Nephron progenitor cell (in vitro differentiated cells): ENCODE measurements around the gene ABCB11.

Experiments
- DNase-seq: peaks from one replicate; pipeline ENCODE4 v3.0.0; 2021
- H3K27ac Mint-ChIP-seq: 2 replicates; pipeline ENCODE4 v1.8.0; 2021; ENCODE audit warnings: mild to moderate bottlenecking, moderate library complexity, mixed read lengths
- H3K27me3 Mint-ChIP-seq: 2 replicates; pipeline ENCODE4 v1.8.0; 2021; ENCODE audit warnings: mild to moderate bottlenecking, low read depth, mixed read lengths; ENCODE audit not compliant: poor library complexity
- H3K36me3 Mint-ChIP-seq: 2 replicates; pipeline ENCODE4 v1.8.0; 2021; ENCODE audit warnings: low read depth, mixed read lengths
- H3K4me1 Mint-ChIP-seq: 2 replicates; pipeline ENCODE4 v1.8.0; 2021; ENCODE audit warnings: mixed read lengths
- H3K4me3 Mint-ChIP-seq: 2 replicates; pipeline ENCODE4 v1.8.0; 2021; ENCODE audit warnings: mild to moderate bottlenecking, moderate library complexity, mixed read lengths
- H3K9me3 Mint-ChIP-seq: 2 replicates; pipeline ENCODE4 v1.8.0; 2021; ENCODE audit warnings: mild to moderate bottlenecking, moderate library complexity, mixed read lengths
- CTCF ChIP-seq: fragments of 200-600 bp; sonication (generic); IDR thresholded peaks from 2 replicates; pipeline ENCODE4 v1.5.0; 2021; ENCODE audit warnings: antibody characterized with exemption

ABCB11 gene

GRCh38 chr2:168981651-168982050 is 49.5 kb downstream of the ABCB11 start:
- no peak for TF ChIP-seq CTCF
- H3K27me3 Mint-ChIP-seq = peaks cover 3% of the 10 kb centered on the region
- H3K9me3 Mint-ChIP-seq = no peaks in the 10 kb centered on the region
- H3K4me1 Mint-ChIP-seq = no peaks in the 10 kb centered on the region
- H3K4me3 Mint-ChIP-seq = no peak overlapping the region
- H3K27ac Mint-ChIP-seq = no peak overlapping the region
- no peak for DNase-seq
- no peaks in the 10 kb centered on the region for H3K36me3 Mint-ChIP-seq

GRCh38 chr2:168978461-168978861 is 52.7 kb downstream of the ABCB11 start:
- H3K4me1 Mint-ChIP-seq = no peaks in the 10 kb centered on the region
- H3K4me3 Mint-ChIP-seq = no peak overlapping the region
- H3K9me3 Mint-ChIP-seq = no peaks in the 10 kb centered on the region
- TF ChIP-seq CTCF = no peak
- no peaks in the 10 kb centered on the region for H3K36me3 Mint-ChIP-seq
- no peak for DNase-seq
- no peaks in the 10 kb centered on the region for H3K27me3 Mint-ChIP-seq
- no peak overlapping the region for H3K27ac Mint-ChIP-seq

- DNase-seq = no peak
- H3K9me3 Mint-ChIP-seq = no peaks in the 10 kb centered on the region
- H3K4me3 Mint-ChIP-seq = no peak overlapping the region
- no peak for TF ChIP-seq CTCF
- H3K36me3 Mint-ChIP-seq = no peaks in the 10 kb centered on the region
- H3K27ac Mint-ChIP-seq = no peak overlapping the region
- no peaks in the 10 kb centered on the region for H3K4me1 Mint-ChIP-seq
- H3K27me3 Mint-ChIP-seq = no peaks in the 10 kb centered on the region
These were observed 53.5 kb downstream of the ABCB11 start for GRCh38 chr2:168977608-168978007.

- Mint-ChIP-seq H3K27me3 (no peaks in the 10 kb centered on the region), H3K4me3 (no peak overlapping the region), H3K4me1 (no peaks in the 10 kb centered on the region), H3K27ac (no peak overlapping the region), H3K36me3 (no peaks in the 10 kb centered on the region), H3K9me3 (no peaks in the 10 kb centered on the region)
- no peak for TF ChIP-seq CTCF
- no peak for DNase-seq
These were observed 55.0 kb downstream of the ABCB11 start for GRCh38 chr2:168976034-168976654.

- TF ChIP-seq CTCF = no peak
- no peak for DNase-seq
- no peak overlapping the region for H3K4me3 Mint-ChIP-seq
- peaks cover 15% of the 10 kb centered on the region for H3K4me1 Mint-ChIP-seq
- no peaks in the 10 kb centered on the region for H3K36me3 Mint-ChIP-seq
- no peaks in the 10 kb centered on the region for H3K27me3 Mint-ChIP-seq
- H3K27ac Mint-ChIP-seq = no peak overlapping the region
- H3K9me3 Mint-ChIP-seq = no peaks in the 10 kb centered on the region
These were observed 56.7 kb downstream of the ABCB11 start for GRCh38 chr2:168974428-168974827.

GRCh38 chr2:168971261-168971660 is 59.9 kb downstream of the ABCB11 start:
- no peaks in the 10 kb centered on the region for H3K9me3 Mint-ChIP-seq
- no peak overlapping the region for H3K27ac Mint-ChIP-seq
- H3K4me1 Mint-ChIP-seq = peaks cover 22% of the 10 kb centered on the region
- H3K36me3 Mint-ChIP-seq = no peaks in the 10 kb centered on the region
- no peaks in the 10 kb centered on the region for H3K27me3 Mint-ChIP-seq
- TF ChIP-seq CTCF = no peak
- H3K4me3 Mint-ChIP-seq = no peak overlapping the region
- DNase-seq = no peak
